BE2C (cell line): ENCODE results near the gene KDF1. TPM values are rescaled to one million over a fixed set of nuclear protein-coding genes. Genes with fewer than 3 reads are reported as not detected.

Source experiments
- DNase-seq: peaks from one replicate; pipeline ENCODE4 v3.0.0-alpha.2; 2020
- H3K27me3 ChIP-seq: fragments of 250-450 bp; sonication (Bioruptor Pico); 2 replicates; pipeline ENCODE4 v1.5.1; 2020; ENCODE audit warnings: mild to moderate bottlenecking
- H3K36me3 ChIP-seq: fragments of 250-450 bp; sonication (Bioruptor Pico); 2 replicates; pipeline ENCODE4 v1.5.1; 2020; ENCODE audit warnings: mild to moderate bottlenecking
- H3K4me1 ChIP-seq: fragments of 250-450 bp; sonication (Bioruptor Pico); 2 replicates; pipeline ENCODE4 v1.5.1; 2020
- H3K4me3 ChIP-seq: 2 replicates; pipeline ENCODE4 v1.5.1; 2011; ENCODE audit warnings: low read depth, low read length
- H3K9me3 ChIP-seq: fragments of 250-450 bp; sonication (Bioruptor Pico); 2 replicates; pipeline ENCODE4 v1.5.1; 2020
- CTCF ChIP-seq: IDR thresholded peaks from 2 replicates; pipeline ENCODE4 v1.5.1; 2012; ENCODE audit warnings: mild to moderate bottlenecking, low read depth, low read length
- polyA plus RNA-seq: library from polyadenylated mRNA; unstranded; fragments of >200 nt; gene quantifications from one replicate; pipeline ENCODE4 v1.2.1, GENCODE V29; 2012; ENCODE audit warnings: low read depth, missing spikeins; ENCODE audit not compliant: insufficient read length, insufficient read depth

The KDF1 gene, protein sequence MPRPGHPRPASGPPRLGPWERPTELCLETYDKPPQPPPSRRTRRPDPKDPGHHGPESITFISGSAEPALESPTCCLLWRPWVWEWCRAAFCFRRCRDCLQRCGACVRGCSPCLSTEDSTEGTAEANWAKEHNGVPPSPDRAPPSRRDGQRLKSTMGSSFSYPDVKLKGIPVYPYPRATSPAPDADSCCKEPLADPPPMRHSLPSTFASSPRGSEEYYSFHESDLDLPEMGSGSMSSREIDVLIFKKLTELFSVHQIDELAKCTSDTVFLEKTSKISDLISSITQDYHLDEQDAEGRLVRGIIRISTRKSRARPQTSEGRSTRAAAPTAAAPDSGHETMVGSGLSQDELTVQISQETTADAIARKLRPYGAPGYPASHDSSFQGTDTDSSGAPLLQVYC
- polyA plus RNA-seq = not detected

DNA sequence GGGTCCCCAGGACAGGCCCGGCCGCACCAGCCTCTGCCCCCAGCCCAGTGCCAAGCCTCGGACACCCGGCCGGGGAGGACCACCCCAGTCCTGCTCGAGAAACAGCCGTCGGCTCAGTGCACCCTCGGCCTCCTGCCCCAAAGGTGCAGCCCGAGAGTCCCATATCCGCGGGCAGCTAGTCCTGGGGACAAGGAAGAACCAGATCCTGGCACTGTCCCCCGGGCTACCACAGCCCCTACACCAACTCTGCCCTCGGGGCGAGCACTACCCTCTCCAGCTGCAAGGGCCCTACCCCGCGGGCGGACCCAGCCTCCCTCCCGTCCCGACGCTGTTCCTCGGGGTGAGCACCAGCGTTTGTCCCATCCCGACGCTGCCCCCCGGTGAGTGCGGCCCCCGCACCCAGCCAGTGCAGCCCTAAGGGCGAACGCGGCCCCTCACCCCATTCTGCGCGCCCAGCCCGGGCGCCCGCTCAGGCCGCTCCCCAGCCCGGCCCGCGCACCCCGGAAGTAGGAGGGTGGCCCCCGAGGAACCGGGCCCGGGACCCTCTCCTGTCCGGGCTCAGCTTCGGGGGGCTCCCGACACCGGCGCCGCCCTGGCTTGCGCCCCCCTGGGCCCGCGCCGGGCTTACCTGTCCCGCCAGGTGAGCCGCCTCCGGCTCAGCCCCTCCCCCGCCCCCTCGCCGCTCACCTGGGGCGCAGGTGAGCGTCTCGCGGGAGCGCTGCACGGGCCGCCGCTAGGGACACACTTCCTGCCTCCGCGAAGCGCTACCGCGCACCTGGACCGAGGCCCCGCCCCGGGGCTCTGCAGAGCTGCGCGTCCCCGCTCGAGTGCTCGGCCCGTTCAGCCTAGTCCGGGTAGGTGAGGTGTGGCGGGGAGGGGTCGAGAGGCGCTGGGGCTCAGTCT, at the start of gene KDF1:
TSS of gene KDF1 (minus strand) at position 747 of the 903 bp plus-strand sequence. CDS start 8,088 bp downstream, outside the sequence.
- Histone ChIP-seq H3K27me3 (peaks cover 33% of the 10 kb centered on the region), H3K36me3 (no peaks in the 10 kb centered on the region), H3K4me1 (no peaks in the 10 kb centered on the region), H3K9me3 (no peaks in the 10 kb centered on the region), H3K4me3 (no peak within 1 kb of the TSS)
- no peak for TF ChIP-seq CTCF
- no peak for DNase-seq

DNA sequence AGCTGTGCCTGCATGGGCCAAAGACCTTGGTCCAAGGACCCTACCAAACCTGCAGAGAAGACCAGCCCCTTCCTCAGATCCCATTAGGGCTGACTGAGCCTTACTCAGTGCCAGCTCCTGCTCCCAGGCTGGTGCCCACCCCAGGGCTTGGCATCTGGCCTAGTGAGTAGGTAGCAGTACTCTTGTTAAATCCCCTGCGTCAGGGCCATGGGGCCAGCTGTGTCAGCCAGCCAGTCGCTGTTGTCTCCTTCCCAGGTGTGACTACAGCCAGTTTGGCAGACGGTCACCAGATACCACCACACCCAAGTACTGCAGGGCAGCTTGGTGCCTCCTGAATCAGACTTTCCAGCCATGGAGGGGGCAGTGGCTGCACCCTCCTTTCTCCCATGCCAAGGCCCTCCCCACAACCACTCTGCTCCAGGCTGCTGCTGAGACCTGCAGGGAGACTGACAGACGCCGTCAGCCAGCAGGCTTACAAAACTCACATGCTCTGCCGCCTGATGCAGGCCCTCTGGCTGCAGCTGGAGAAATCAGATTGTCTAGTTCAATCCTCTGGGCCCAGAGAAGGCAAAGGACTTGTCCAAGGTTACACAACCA, 49.4 kb upstream of the KDF1 start:
- no peaks in the 10 kb centered on the region for H3K4me1 ChIP-seq
- no peak for TF ChIP-seq CTCF

GRCh38 chr1:27007909-27008582, 47.8 kb upstream of the KDF1 start:
- Histone ChIP-seq H3K27me3 (no peaks in the 10 kb centered on the region), H3K4me1 (no peaks in the 10 kb centered on the region), H3K4me3 (no peak overlapping the region)

More for the DNA sequence above, 49.4 kb upstream of the KDF1 start:
- Histone ChIP-seq H3K36me3 (no peaks in the 10 kb centered on the region), H3K9me3 (no peaks in the 10 kb centered on the region), H3K4me3 (no peak overlapping the region), H3K27me3 (no peaks in the 10 kb centered on the region)
- no peak for DNase-seq

GRCh38 chr1:27006683-27007082, 46.4 kb upstream of the KDF1 start:
- no peak for DNase-seq
- H3K27me3 ChIP-seq = no peaks in the 10 kb centered on the region
- H3K36me3 ChIP-seq = no peaks in the 10 kb centered on the region
- no peak overlapping the region for H3K4me3 ChIP-seq
- no peaks in the 10 kb centered on the region for H3K4me1 ChIP-seq
- TF ChIP-seq CTCF = no peak
- no peaks in the 10 kb centered on the region for H3K9me3 ChIP-seq

More at GRCh38 chr1:27007909-27008582, 47.8 kb upstream of the KDF1 start:
- Histone ChIP-seq H3K9me3 (no peaks in the 10 kb centered on the region), H3K36me3 (no peaks in the 10 kb centered on the region)
- DNase-seq = no peak
- no peak for TF ChIP-seq CTCF

DNA sequence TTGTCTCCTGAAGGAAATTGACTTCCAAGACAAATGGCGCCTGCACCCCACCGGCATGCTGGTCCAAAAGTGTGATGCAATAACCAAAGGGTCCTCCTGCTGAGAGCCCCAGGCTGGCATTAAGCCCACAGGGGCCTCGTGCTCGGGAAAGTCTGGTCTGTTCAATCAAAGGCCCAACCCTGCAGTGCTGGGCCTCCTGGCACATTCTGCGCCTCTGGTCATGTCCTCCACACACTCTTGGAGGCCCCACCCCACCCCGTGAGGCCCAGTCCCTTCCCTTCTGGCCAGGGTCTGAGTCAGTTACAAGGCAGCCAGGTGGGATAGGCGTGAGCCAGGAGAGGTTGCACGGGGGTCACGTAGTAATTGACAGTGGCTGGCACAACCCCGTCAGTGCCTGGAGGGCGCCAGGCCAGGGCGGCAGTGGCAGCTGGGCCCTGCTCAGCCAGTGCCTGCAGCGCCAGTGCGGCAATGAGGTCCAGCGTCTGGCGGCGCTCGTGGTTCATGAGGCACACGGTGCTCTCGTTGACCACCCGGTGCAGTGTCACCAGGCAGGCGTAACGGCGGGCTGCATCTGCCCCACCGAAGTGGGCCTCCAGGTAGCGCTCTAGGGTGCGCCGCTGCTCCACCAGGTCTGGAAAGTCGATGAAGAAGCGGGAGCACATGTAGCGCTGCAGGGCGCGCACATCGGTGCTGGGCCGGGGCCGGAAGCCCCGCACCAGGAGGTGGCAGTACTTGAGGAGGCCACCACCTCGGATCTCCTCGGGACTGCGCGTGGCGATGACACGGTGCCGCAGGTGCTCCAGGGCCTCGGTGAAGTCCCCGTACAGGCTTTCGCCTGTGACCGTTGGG, 45.6 kb upstream of the KDF1 start:
- no peak overlapping the region for H3K4me3 ChIP-seq
- H3K27me3 ChIP-seq = no peaks in the 10 kb centered on the region
- H3K36me3 ChIP-seq = no peaks in the 10 kb centered on the region
- H3K9me3 ChIP-seq = no peaks in the 10 kb centered on the region
- H3K4me1 ChIP-seq = no peaks in the 10 kb centered on the region
- TF ChIP-seq CTCF = no peak
- peak; percentile 10 for DNase-seq
